NCI-H146 (cell line): ENCODE results near the gene CELSR2.
A peak's percentile ranks its signal among the peaks of the same experiment; 100 is the strongest.
"Not testable (repeated sequence)": the region's sequence is repeated elsewhere in the genome, so short reads cannot be mapped to it uniquely, and the experiment has no call there.

Experiments used
- DNase-seq: peaks from one replicate; lab custom pipeline; 2025; lab: John Stamatoyannopoulos, UW

CELSR2 gene

GRCh38 chr1:109248797-109249629 is at the start of gene CELSR2:
Gene CELSR2, plus strand, starts transcription at chr1:109249539. Its CDS starts 541 bp downstream, at chr1:109250080.
- peak; percentile 77 for DNase-seq

GRCh38 chr1:109199710-109200109 is 49.6 kb upstream of the CELSR2 start:
- no peak for DNase-seq

- DNase-seq = peak; percentile 20
These were observed 48.1 kb upstream of the CELSR2 start for GRCh38 chr1:109201123-109201703.

GRCh38 chr1:109204484-109204883 is 44.9 kb upstream of the CELSR2 start:
- DNase-seq = no peak

- no peak for DNase-seq
These were observed 43.0 kb upstream of the CELSR2 start for GRCh38 chr1:109206339-109206738.

GRCh38 chr1:109207467-109208103 is 41.8 kb upstream of the CELSR2 start:
- no peak for DNase-seq

- DNase-seq = no peak
These were observed 40.9 kb upstream of the CELSR2 start for GRCh38 chr1:109208394-109208793.

GRCh38 chr1:109208836-109209463 is 40.4 kb upstream of the CELSR2 start:
- DNase-seq = no peak

- DNase-seq = no peak
These were observed 39.3 kb upstream of the CELSR2 start for GRCh38 chr1:109210058-109210457.

GRCh38 chr1:109213345-109213823 is 36.0 kb upstream of the CELSR2 start:
- DNase-seq = no peak

- DNase-seq = peak; percentile 89
These were observed 35.3 kb upstream of the CELSR2 start, which contains the start of gene SARS1 for GRCh38 chr1:109213824-109214693. Gene SARS1, plus strand, starts transcription at chr1:109213918. Its CDS starts 75 bp downstream, at chr1:109213993.

- peak; percentile 52 for DNase-seq
These were observed 34.4 kb upstream of the CELSR2 start for GRCh38 chr1:109214695-109215623.

- no peak for DNase-seq
These were observed 32.7 kb upstream of the CELSR2 start for GRCh38 chr1:109216662-109217061.

GRCh38 chr1:109218516-109218915 is 30.8 kb upstream of the CELSR2 start:
- DNase-seq = no peak

GRCh38 chr1:109221201-109221600 is 28.1 kb upstream of the CELSR2 start:
- DNase-seq = not testable (repeated sequence)

- DNase-seq = no peak
These were observed 24.0 kb upstream of the CELSR2 start for GRCh38 chr1:109225308-109225707.

GRCh38 chr1:109225711-109226445 is 23.5 kb upstream of the CELSR2 start:
- DNase-seq = no peak

GRCh38 chr1:109228167-109228566 is 21.2 kb upstream of the CELSR2 start:
- DNase-seq = no peak

- peak; percentile 99 for DNase-seq
These were observed 19.7 kb upstream of the CELSR2 start for GRCh38 chr1:109229531-109230127.
